HCT116 (cell line): ENCODE results near the gene YLPM1.

Experiments
- ELF1 ChIP-seq: IDR thresholded peaks from 2 replicates; pipeline ENCODE4 v1.6.1; 2012; ENCODE audit warnings: low read depth, borderline replicate concordance
- EZH2phosphoT487 ChIP-seq: fragments of 200-600 bp; IDR thresholded peaks from 2 replicates; pipeline ENCODE4 v1.6.1; 2018; ENCODE audit warnings: antibody characterized with exemption, borderline replicate concordance
- JUND ChIP-seq: IDR thresholded peaks from 2 replicates; pipeline ENCODE4 v1.6.1; 2012
- TF ChIP-seq, protein P1 (sequence below): IDR thresholded peaks from 2 replicates; pipeline ENCODE4 v1.6.1; 2012

DNA sequence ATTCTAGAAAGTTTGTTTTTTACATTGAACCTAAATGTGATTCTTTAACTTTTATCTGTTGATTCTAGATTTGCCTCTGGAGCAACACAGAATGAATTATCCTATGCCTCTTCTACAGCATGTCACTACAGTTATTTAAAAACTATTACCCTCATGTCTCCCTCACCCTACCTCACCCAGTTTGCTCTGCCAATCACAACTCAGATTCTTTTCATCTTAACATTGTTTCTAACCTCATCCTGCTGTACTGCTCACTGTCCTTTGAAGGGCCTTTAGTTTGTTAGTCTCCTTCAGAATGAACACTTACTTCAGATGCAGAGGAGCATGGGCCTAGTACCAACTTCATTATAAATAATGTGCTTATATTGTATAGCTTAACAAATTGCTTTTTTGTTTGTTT lies 21.5 kb downstream of the YLPM1 start:
- TF ChIP-seq EZH2phosphoT487: no peak
- TF ChIP-seq, protein P1, sequence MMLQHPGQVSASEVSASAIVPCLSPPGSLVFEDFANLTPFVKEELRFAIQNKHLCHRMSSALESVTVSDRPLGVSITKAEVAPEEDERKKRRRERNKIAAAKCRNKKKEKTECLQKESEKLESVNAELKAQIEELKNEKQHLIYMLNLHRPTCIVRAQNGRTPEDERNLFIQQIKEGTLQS: no peak
- no peak for TF ChIP-seq ELF1
- TF ChIP-seq JUND: no peak
